ENCODE data around the gene TBC1D10A. TPM values are rescaled to one million over a fixed set of nuclear protein-coding genes. Genes with fewer than 3 reads are reported as not detected.

TBC1D10A gene
- total RNA-seq, 1 experiment from 2014 or later, result 18.6 TPM

DNA sequence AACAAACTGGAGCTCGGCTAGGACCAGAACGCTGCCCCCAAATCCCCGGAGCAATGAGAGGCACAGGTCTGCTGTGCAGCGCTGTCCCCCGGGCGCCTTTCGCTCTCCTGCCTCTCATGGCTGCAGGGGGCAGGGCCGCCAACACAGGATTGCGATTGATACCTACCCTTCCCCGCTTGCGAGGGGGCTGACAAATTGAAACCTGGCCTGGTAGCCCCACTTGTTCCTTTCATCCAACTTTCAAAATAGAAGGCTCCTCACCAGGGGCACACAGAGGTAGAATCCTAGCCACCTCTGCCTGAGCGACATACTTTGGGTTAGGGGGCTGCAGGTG lies 36.8 kb downstream of the TBC1D10A start:
- ChIA-PET RAD21 (ENCODE audit: low non-redundant PET in 1 of 2, low total read pairs in 2 of 2, uncharacterized antibody in 2 of 2, unreplicated experiment in 2 of 2) (interaction anchor here in 1 of 2 experiments (0.8 kb wide), 1 partner anchor 37 kb away, joined by 3 read pairs; the partner anchor contains the start of gene TBC1D10A), CTCF (interaction anchor here (1.4 to 5.4 kb wide), 3 partner anchors 12 to 98 kb away, joined by 3 to 81 read pairs (median 57); partner anchors contain the start of genes RNF215 and TBC1D10A), POLR2A (interaction anchor here (1.7 kb wide), 1 partner anchor 37 kb away, joined by 8 read pairs; the partner anchor contains the start of gene TBC1D10A)
- BruUV-seq (replicated peaks), result no TSS peak
- H3K9me3 ChIP-seq (ENCODE audit: control insufficient read depth in 1 of 2, insufficient read depth in 1 of 2, low read depth in 1 of 2, low read length in 2 of 2), result no peaks in the 10 kb centered on the region
- H3K4me3 ChIP-seq (replicated peaks in 1 of 2; ENCODE audit: low read depth in 1 of 2, low read length in 2 of 2), result peak overlapping the region; percentile 29 to 80
- no peak overlapping the region for H2AFZ ChIP-seq (ENCODE audit: low read depth, low read length, poor library complexity, severe bottlenecking)
- peak overlapping the region; percentile 33; the same call in 1 of the 2 replicates for H3K9ac ChIP-seq (ENCODE audit: low read length)
- no peaks in the 10 kb centered on the region for H3K27me3 ChIP-seq (ENCODE audit: insufficient read depth, low read length)
- no peaks in the 10 kb centered on the region for H4K20me1 ChIP-seq (ENCODE audit: insufficient read depth)
- peaks cover 2 to 4% of the 10 kb centered on the region in 2 experiments; a peak in 2 of 4 replicates for H3K36me3 ChIP-seq (ENCODE audit: control insufficient read depth in 1 of 2, insufficient read depth in 2 of 2, low read length in 2 of 2)
- H3K4me2 ChIP-seq (ENCODE audit: low read length), result peak overlapping the region; percentile 97
- 0 out of 2 replicates have a peak, but pooled peaks have one; percentile 1 for ATAC-seq
- peaks cover 37 to 53% of the 10 kb centered on the region in 2 experiments for H3K4me1 ChIP-seq (ENCODE audit: control insufficient read depth in 1 of 2, insufficient read depth in 2 of 2, low read length in 2 of 2)
- peak overlapping the region; percentile 40; the same call in 1 of the 2 replicates for H3K27ac ChIP-seq (ENCODE audit: low read depth, low read length)
- H3K79me2 ChIP-seq (ENCODE audit: insufficient read depth, low read length), result no peaks in the 10 kb centered on the region
- intact Hi-C loops (cut with micrococcal nuclease), result loop anchor here (1.0 to 5.0 kb wide), 2 partner anchors 37 to 137 kb away; partner anchors contain the start of gene MTFP1
- TF ChIP-seq SIN3A (IDR thresholded peaks at IDR 0.05; ENCODE audit: low read depth), result no peak
- TF ChIP-seq JUND (IDR thresholded peaks at IDR 0.05), result no peak
- no peak for TF ChIP-seq RAD21 (IDR thresholded peaks at IDR 0.05; ENCODE audit: low read depth)
- no peak; the same call in 1 of the 2 replicates for TF ChIP-seq POLR2AphosphoS5 (IDR thresholded peaks at IDR 0.05; ENCODE audit: low read depth, low read length)
- no peak for TF ChIP-seq CEBPB (IDR thresholded peaks at IDR 0.05; ENCODE audit: low read depth)
- TF ChIP-seq ELF1 (IDR thresholded peaks at IDR 0.05; ENCODE audit: borderline replicate concordance, low read depth), result no peak
- TF ChIP-seq CBX3 (IDR thresholded peaks at IDR 0.05; ENCODE audit: low read depth), result no peak
- TF ChIP-seq SP1 (IDR thresholded peaks at IDR 0.05; ENCODE audit: low read depth), result no peak
- no peak for TF ChIP-seq EGR1 (IDR thresholded peaks at IDR 0.05; ENCODE audit: low read depth)
- TF ChIP-seq, protein P1, sequence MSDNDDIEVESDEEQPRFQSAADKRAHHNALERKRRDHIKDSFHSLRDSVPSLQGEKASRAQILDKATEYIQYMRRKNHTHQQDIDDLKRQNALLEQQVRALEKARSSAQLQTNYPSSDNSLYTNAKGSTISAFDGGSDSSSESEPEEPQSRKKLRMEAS (IDR thresholded peaks at IDR 0.05), result no peak
- no peak for TF ChIP-seq POLR2A (IDR thresholded peaks at IDR 0.05; ENCODE audit: borderline replicate concordance, extremely low read depth, insufficient read depth, insufficient read length)
- TF ChIP-seq SRF (IDR thresholded peaks at IDR 0.05; ENCODE audit: low read depth), result no peak
- TF ChIP-seq ZFX (IDR thresholded peaks at IDR 0.05), result no peak
- TF ChIP-seq, protein P2, sequence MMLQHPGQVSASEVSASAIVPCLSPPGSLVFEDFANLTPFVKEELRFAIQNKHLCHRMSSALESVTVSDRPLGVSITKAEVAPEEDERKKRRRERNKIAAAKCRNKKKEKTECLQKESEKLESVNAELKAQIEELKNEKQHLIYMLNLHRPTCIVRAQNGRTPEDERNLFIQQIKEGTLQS (IDR thresholded peaks at IDR 0.05), result no peak
- TF ChIP-seq, protein P3, sequence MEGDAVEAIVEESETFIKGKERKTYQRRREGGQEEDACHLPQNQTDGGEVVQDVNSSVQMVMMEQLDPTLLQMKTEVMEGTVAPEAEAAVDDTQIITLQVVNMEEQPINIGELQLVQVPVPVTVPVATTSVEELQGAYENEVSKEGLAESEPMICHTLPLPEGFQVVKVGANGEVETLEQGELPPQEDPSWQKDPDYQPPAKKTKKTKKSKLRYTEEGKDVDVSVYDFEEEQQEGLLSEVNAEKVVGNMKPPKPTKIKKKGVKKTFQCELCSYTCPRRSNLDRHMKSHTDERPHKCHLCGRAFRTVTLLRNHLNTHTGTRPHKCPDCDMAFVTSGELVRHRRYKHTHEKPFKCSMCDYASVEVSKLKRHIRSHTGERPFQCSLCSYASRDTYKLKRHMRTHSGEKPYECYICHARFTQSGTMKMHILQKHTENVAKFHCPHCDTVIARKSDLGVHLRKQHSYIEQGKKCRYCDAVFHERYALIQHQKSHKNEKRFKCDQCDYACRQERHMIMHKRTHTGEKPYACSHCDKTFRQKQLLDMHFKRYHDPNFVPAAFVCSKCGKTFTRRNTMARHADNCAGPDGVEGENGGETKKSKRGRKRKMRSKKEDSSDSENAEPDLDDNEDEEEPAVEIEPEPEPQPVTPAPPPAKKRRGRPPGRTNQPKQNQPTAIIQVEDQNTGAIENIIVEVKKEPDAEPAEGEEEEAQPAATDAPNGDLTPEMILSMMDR (IDR thresholded peaks at IDR 0.05 in 2 of 3, conservative IDR thresholded peaks at IDR 0.05 in 1 of 3; ENCODE audit: borderline replicate concordance in 1 of 3, insufficient read depth in 1 of 3, low read depth in 2 of 3, low read length in 2 of 3), result no peak
- H3K9me2 ChIP-seq (ENCODE audit: insufficient read depth), result no peaks in the 10 kb centered on the region
- no peak for DNase-seq (ENCODE audit: low read depth, low spot score)

Measured in HCT116 (cell line).